GM12891 (cell line): ENCODE measurements around the gene AATK.

Experiments
- DNase-seq: peaks from one replicate; pipeline ENCODE4 v3.0.0; 2011; ENCODE audit warnings: low spot score; ENCODE audit not compliant: insufficient read length
- FAIRE-seq: peaks from 2 replicates; lab custom pipeline; 2011; peaks lifted over from hg19 to GRCh38; lab: Jason Lieb, UNC
- PAX5 ChIP-seq: IDR thresholded peaks from 2 replicates; pipeline ENCODE4 v1.6.1; 2011; ENCODE audit warnings: low read length, moderate library complexity, mild to moderate bottlenecking; ENCODE audit not compliant: insufficient read depth, severe bottlenecking
- POLR2A ChIP-seq: IDR thresholded peaks from 2 replicates; pipeline ENCODE4 v1.6.1; 2011; ENCODE audit warnings: low read depth, low read length, control low read depth
- POLR2AphosphoS5 ChIP-seq: IDR thresholded peaks from 2 replicates; pipeline ENCODE4 v1.6.1; 2011; ENCODE audit warnings: low read depth, low read length, control low read depth
- POU2F2 ChIP-seq: IDR thresholded peaks from 2 replicates; pipeline ENCODE4 v1.6.1; 2011; ENCODE audit warnings: low read depth, mild to moderate bottlenecking, control low read depth, low read length, moderate library complexity
- SPI1 ChIP-seq: IDR thresholded peaks from 2 replicates; pipeline ENCODE4 v1.6.1; 2011; ENCODE audit warnings: low read depth, low read length, control low read depth
- TAF1 ChIP-seq: IDR thresholded peaks from 2 replicates; pipeline ENCODE4 v1.6.1; 2011; ENCODE audit warnings: low read depth, low read length, control low read depth

Gene AATK

GRCh38 chr17:81125573-81126081, 40.4 kb downstream of the AATK start:
- DNase-seq = no peak
- TF ChIP-seq POU2F2 = no peak
- TF ChIP-seq TAF1 = no peak
- TF ChIP-seq POLR2A = no peak
- TF ChIP-seq PAX5 = no peak
- TF ChIP-seq POLR2AphosphoS5 = no peak
- TF ChIP-seq SPI1 = no peak

DNA sequence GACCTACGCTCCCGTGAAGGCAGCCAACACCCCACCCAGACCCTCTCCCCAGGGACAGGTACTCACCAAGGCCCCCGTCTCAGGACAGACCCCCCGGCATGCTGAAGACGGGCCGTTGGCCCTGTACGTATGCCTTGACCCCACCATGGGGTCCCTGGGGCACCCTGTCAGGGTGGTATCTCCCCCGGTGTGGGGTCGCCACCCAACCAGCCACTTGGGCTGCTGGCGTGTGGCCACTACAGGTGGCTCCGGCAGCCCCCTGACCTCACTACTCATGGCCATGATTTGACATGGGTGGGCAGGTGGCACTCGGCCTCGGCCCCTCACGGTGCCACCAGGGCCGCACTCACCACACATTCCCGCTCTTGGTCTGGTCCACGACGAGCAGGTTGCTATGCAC, 41.6 kb downstream of the AATK start:
- TF ChIP-seq TAF1 (no peak), POU2F2 (no peak), PAX5 (no peak), POLR2AphosphoS5 (no peak), POLR2A (no peak), SPI1 (no peak)
- FAIRE-seq = no peak

More at GRCh38 chr17:81125573-81126081, 40.4 kb downstream of the AATK start:
- no peak for FAIRE-seq

DNA sequence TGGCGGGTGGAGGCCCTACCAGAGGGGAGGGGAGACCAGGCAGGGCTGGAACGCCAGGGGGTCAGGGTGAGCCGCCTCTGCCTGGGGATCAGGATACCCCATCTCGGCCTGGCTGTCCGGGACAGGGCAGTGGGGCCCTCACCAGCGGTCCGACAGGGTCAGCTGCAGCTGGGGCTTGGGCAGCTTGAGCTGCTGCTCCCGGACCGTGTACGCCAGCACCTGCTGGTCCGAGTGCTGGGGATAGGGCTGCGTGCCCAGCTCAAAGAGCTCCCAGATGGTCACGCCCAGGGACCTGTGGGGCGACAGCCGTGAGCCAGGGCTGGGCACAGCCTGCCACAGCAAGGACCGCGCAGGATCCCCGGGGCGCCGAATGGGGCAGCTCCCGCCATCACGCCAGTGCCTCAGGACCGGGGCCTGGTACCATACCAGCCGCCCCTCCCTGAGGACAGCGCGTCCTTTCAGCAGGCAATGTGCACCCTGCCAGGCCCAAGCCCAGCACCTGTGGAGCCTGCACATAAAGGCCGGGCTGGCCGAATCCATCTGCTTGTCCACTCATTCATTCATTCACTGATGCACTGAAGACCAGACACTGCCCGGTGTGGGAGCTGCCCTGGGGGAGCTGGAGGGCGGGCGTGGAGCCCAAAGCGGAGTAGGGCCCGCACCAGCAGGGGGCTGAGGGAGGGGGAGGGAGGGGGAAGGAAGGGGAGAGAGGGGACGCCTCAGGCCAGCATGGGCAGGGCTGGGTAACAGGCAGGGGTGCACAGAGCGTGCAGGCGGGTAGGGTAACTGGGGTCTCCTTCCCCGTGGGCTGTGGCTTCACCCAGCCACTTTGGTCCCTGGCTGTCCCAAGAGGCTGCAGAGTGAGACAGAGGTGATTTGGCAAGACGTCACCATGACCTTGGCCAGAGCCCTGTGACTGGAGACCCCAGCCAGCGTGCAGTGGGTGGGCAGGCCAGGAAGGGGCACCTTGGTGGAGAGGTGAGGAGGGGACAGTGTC, 42.7 kb downstream of the AATK start:
- TF ChIP-seq POLR2A (no peak), POLR2AphosphoS5 (no peak), PAX5 (no peak), TAF1 (no peak), POU2F2 (no peak), SPI1 (no peak)
- DNase-seq (no peak), FAIRE-seq (no peak)

More for the DNA sequence above, 41.6 kb downstream of the AATK start:
- no peak for DNase-seq

- TF ChIP-seq POLR2A = no peak
- TF ChIP-seq POU2F2 = no peak
- no peak for TF ChIP-seq SPI1
- no peak for TF ChIP-seq TAF1
- TF ChIP-seq PAX5 = no peak
- TF ChIP-seq POLR2AphosphoS5 = no peak
- DNase-seq (no peak), FAIRE-seq (no peak)
Observed at GRCh38 chr17:81121841-81122733, 43.9 kb downstream of the AATK start.

DNA sequence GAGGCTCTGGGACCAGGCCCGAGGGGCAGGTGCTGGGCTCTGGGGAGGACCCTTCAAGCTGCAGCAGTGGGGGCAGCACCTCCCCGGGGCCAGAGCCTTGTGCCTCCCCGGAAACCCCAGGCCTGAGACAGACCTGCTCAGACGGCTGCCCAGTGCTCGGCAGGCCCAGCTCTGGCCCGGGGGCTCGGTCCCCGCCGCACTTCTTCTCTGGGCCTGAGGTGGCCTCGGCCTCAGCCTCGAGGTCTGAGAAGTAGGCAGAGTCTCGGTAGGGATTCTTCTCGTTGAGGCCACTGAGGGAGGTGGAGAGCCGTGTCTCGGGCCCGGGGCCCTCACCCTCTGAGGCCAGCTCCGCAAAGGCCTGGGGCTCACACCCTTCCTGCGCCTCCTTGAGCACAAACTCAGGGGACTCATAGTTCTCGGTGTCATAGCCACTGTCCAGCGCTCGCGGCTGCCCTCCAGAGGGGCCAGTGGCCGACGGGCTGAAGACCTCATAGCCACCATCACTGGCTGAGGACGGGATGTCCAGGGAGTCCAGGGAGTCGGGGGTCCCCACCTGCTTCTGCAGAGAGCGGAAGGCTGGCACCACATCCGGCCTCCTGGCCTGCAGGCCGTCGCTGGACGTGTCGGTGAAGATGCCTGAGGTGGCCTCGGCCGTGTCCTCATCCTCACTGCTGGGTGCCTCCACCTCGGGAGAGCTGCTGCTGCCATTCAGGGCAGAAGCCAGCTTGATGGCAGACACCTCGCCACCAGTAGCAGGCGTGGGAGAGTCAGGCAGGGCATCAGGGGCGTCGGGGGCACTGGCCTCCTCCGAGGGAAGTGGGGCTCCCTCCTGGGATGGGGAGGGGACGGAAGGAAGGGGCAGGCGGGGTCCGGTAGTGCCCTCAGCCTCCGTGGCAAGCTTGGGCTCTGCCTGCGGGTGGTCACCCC, 45.1 kb downstream of the AATK start:
- DNase-seq = no peak
- FAIRE-seq = no peak
- TF ChIP-seq TAF1 (no peak), PAX5 (no peak), POLR2A (no peak), SPI1 (no peak), POLR2AphosphoS5 (no peak), POU2F2 (no peak)

DNA sequence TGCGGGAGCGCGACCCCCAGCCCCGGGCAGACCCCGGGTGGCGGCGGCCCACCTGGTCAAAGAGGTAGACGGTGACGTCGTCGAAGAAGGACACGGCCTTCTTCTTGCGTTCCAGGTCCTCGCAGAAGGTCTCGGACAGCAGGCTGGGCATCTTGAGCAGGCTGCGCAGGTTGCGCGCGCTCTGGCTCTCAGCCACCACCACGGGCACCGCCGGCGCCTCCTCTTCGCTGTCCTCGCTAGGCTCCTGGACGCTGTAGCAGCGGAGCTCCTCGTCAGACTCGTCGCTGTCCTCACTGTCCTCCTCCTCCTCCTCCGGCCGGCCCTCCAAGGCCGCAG, 45.9 kb downstream of the AATK start:
- DNase-seq = no peak
- TF ChIP-seq PAX5 = no peak
- no peak for TF ChIP-seq POU2F2
- no peak for FAIRE-seq

- TF ChIP-seq SPI1 = no peak
- no peak for TF ChIP-seq TAF1
- TF ChIP-seq POLR2AphosphoS5 = no peak
- no peak for TF ChIP-seq POU2F2
- TF ChIP-seq POLR2A = no peak
- no peak for TF ChIP-seq PAX5
- DNase-seq (peak; percentile 90), FAIRE-seq (peak; percentile 87)
Observed at GRCh38 chr17:81119223-81120148, 46.5 kb downstream of the AATK start.
